ENCODE results near the gene LPP.

- TF ChIP-seq POLR2A (IDR thresholded peaks at IDR 0.05) (no peak), CTCF (IDR thresholded peaks at IDR 0.05) (no peak)
Measured at GRCh38 chr3:188351648-188352047, 197.7 kb downstream of the LPP start.

Data from Peyer's patch (tissue), 4 donors.